ENCODE results near the gene RBFOX2. TPM values are rescaled to one million over a fixed set of nuclear protein-coding genes. Genes with fewer than 3 reads are reported as not detected.

Gene RBFOX2
- polyA plus RNA-seq, 1 of the 3 experiments (the other 2 are of a cell fraction): 115 TPM

DNA sequence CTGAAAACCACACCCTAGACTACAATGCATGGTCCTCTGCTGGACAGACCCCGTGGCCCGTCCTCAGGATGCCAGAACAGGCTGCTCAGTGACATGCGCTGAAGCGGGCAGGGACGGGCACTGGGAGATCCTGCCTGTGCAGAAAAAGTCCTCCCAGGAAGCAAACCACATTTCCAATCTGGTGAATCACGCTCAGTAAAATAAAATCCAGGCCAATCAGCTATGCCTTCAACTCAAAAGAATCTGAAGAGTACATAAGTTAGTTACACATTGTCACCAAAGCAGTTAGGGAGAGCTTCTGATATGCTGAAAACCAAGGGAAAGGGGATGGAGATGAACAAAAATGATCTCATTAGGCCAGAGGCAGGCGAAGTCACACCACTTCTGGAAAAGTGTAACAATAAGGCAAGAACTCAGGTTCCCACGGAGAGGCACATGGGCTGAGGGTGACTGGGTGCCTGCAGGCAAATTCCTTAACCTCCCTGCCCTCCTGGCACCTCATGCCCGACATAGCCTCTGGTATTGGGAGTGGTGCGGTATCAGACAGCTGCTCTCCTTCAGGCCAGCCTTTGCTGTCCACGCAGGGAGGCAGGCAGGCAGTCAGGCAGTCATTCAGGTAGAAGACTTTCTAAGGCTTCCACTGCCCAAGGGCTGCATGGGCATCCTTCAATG, 244.5 kb downstream of the RBFOX2 start:
- POLR2A ChIA-PET: no interaction called here
- TF ChIP-seq FOSL2 (IDR thresholded peaks at IDR 0.05; ENCODE audit: borderline replicate concordance, low read depth): peak; percentile 10; the same call in 1 of the 2 replicates
- TF ChIP-seq, protein P1, sequence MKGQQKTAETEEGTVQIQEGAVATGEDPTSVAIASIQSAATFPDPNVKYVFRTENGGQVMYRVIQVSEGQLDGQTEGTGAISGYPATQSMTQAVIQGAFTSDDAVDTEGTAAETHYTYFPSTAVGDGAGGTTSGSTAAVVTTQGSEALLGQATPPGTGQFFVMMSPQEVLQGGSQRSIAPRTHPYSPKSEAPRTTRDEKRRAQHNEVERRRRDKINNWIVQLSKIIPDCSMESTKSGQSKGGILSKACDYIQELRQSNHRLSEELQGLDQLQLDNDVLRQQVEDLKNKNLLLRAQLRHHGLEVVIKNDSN (IDR thresholded peaks at IDR 0.05; ENCODE audit: borderline replicate concordance, low read depth): no peak
- TF ChIP-seq TCF12 (IDR thresholded peaks at IDR 0.05): peak; percentile 14; the same call in 1 of the 2 replicates
- TF ChIP-seq EP300 (IDR thresholded peaks at IDR 0.05; ENCODE audit: borderline replicate concordance in 1 of 2, low read depth in 1 of 2, low read length in 1 of 2): no peak
- TF ChIP-seq GATA2 (CRISPR knock-in tag; IDR thresholded peaks at IDR 0.05): no peak
- TF ChIP-seq SMC3 (IDR thresholded peaks at IDR 0.05; ENCODE audit: low read depth, low read length): no peak
- TF ChIP-seq, protein P2, sequence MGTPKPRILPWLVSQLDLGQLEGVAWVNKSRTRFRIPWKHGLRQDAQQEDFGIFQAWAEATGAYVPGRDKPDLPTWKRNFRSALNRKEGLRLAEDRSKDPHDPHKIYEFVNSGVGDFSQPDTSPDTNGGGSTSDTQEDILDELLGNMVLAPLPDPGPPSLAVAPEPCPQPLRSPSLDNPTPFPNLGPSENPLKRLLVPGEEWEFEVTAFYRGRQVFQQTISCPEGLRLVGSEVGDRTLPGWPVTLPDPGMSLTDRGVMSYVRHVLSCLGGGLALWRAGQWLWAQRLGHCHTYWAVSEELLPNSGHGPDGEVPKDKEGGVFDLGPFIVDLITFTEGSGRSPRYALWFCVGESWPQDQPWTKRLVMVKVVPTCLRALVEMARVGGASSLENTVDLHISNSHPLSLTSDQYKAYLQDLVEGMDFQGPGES (IDR thresholded peaks at IDR 0.05; ENCODE audit: low read depth, low read length): no peak
- TF ChIP-seq MXI1 (IDR thresholded peaks at IDR 0.05; ENCODE audit: low read depth, low read length): no peak
- TF ChIP-seq REST (IDR thresholded peaks at IDR 0.05; ENCODE audit: low read depth, low read length): no peak
- no peak for TF ChIP-seq EZH2phosphoT487 (IDR thresholded peaks at IDR 0.05; ENCODE audit: borderline replicate concordance, low read depth)
- Histone ChIP-seq H3K4me2 (peak overlapping the region; percentile 22), H2AFZ (ENCODE audit: low read depth) (no peak overlapping the region), H3F3A (replicated peaks; ENCODE audit: insufficient read depth) (peaks cover 26% of the 10 kb centered on the region), H3K79me2 (ENCODE audit: insufficient read depth) (peaks cover 85% of the 10 kb centered on the region), H3K27me3 (ENCODE audit: insufficient read depth) (no peaks in the 10 kb centered on the region), H3K36me3 (replicated peaks in 1 of 2; ENCODE audit: control insufficient read depth in 1 of 2, insufficient read depth in 2 of 2, low read length in 1 of 2) (peaks cover 30 to 37% of the 10 kb centered on the region in 2 experiments), H3K9me3 (no peaks in the 10 kb centered on the region), H3K4me3 (ENCODE audit: low read depth in 2 of 2, low read length in 1 of 2) (no peak overlapping the region), H4K20me1 (ENCODE audit: insufficient read depth) (peaks cover 76% of the 10 kb centered on the region), H3K9ac (peak overlapping the region; percentile 10; the same call in 1 of the 2 replicates), H3K27ac (ENCODE audit: low read depth in 2 of 2, low read length in 1 of 2) (peak overlapping the region; percentile 9 to 70; a peak in 3 of 4 replicates), H3K4me1 (ENCODE audit: control insufficient read depth in 1 of 2, insufficient read depth in 2 of 2, low read depth in 1 of 2, low read length in 1 of 2) (peaks cover 23 to 24% of the 10 kb centered on the region in 2 experiments; a peak in 3 of 4 replicates), H3K9me2 (no peaks in the 10 kb centered on the region)
- CTCF ChIA-PET: interaction anchor here (1.1 kb wide), 1 partner anchor 283 kb away, joined by 3 read pairs; no protein-coding TSS in a partner anchor
- no peak for DNase-seq
- 64% methylated on average over 11 of the region's 11 CpGs for WGBS (ENCODE audit: low lambda C conversion rate)
